HG03066 (cell line): ENCODE results near the gene ZBTB43.
"Not testable (repeated sequence)": the region's sequence is repeated elsewhere in the genome, so short reads cannot be mapped to it uniquely, and the experiment has no call there.

Source experiments
- ATAC-seq: cut with Tn5 transposase; IDR thresholded peaks from one replicate; pipeline ENCODE4 v1.9.1; 2021; ENCODE audit warnings: low read depth; ENCODE audit not compliant: unreplicated experiment

The ZBTB43 gene

DNA sequence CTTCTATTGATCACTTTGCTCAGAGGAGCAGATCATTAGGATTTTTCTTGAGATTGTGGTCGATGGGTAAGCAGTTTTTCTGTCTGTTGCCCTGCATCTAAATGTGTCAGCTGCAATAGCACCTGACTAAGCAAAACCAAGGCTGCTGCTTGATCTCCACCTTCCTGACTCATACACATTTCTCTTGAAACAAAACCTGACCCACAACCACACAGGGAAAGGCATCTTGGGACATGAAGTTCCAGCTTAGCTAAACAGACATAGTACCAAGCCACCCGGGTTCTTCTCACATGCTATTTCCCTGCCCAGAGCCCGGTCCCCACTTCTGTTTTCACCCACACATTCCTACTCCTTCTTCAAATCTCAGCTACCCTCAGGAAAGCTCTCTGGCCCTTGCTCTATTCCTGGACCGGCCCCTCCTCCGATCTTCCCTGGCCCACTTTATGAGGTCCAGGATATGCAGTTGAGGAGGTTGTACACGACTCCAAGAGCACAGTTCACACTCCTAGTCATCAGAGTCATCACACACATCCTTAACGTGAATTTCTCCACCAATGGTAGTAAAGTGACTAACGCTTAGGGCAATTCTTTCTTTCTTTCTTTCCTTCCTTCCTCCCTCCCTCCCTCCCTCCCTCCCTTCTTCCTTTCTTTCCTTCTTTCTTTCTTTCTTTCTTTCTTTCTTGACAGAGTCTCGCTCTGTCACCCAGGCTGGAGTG lies 16.0 kb upstream of the ZBTB43 start:
- ATAC-seq = no peak

DNA sequence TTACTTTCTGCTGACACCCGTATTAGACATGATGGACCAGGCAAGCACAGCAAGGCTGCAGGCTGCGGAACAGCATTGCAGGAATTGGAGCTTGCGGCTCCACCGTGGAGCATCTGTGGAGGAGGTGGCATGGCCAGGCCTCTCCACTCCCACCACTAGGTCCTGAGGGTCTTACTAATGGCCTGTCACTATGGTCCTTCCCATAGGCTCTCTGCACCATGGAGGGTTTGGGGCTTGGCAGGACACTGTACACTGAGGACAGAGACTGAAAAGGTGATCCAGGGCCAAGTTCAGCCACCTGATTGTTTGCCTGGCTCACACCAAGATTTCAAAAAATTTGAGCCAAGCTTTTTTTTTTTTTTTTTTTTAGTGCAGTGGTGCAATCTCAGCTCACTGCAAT lies 14.3 kb upstream of the ZBTB43 start:
- ATAC-seq = no peak

DNA sequence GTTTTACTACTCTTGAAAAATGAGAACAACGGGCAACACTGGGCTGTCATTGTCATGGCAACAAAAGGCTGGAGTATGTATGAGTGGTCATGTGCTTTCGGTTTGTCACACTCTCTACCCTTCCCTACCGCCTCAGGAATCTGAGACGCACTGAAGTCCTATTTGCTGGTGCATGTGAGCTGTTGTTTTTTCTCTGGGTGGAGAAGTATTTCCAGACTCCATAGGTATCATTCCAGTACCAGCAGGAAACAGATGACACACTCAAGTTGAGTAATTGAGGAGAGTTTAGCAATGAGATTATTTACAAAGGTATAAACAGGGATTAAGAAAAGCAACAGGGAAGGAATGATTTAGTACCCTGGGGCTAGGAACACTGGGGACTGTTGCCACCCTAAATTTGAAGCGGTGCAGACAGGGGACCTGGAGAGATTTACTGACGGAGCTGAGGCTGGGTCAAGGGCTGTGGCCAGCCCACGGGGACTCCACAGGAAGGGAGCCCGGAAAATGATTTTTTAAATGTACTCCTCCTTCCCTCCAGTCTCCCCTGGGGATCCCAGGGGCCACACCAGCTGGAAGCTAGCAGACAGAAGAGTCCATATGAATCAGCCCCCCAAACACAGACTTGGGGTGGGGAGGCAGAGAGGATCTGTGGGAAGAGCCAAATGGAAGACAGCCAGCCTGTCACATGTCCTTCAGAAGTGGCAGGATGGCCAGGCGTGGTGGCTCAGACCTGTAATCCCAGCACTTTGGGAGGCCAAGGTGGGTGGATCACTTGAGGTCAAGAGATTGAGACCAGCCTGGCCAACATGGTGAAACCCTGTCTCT lies 13.2 kb upstream of the ZBTB43 start:
- ATAC-seq = no peak

DNA sequence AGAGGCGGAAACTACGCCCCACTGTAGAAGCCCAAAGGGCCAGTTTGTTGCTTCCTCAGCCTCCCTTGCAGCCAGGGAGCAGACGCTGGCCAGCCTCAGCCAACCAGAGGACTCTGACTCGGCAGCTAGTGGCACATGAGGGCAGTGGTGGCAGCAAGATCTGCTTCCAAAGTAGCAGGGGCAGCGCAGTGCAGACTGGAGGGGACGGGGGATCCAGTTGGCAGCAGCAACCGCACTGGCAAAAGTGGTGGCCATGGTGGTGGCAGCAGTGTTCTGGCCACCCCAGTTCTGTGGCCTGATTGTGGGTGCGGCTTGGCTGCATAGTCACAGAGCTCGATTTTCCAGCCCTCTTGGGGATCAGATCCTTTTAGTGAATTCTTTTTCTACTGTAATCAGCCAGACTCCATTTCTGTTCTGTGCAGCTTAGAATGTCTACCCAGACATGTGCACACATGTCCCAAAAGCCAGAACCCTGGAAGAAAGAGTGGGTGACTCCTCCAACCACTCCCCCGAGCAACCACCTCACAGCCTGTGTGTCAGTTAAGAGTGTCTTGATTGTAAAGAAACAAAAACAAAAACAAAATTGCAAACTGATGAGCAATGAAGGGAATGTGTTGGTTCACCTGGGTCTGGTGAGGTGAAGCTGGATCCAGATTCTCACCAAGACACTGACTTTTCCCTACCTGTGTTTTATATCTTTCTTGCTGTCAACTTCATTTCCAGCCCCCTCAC lies 11.0 kb upstream of the ZBTB43 start:
- ATAC-seq = no peak

DNA sequence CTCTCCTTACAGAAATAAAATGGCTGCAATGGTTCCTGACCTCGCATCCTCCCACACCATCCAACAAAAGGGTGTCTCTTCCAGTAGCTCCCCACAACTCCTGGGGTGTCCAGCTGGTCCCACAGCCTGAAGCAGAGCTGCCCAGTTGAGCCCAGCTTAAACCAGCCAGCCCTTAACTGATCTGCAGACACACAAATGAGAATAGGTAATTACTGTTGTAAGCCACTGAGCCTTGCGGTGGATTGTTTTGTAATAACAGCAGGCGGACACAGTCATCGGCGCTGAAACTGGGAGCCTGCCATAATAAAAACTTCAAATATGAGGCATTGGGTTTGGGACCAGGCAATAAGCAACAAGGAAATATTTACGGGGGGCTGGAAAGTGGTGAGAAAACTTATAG lies 10.4 kb upstream of the ZBTB43 start:
- no peak for ATAC-seq

DNA sequence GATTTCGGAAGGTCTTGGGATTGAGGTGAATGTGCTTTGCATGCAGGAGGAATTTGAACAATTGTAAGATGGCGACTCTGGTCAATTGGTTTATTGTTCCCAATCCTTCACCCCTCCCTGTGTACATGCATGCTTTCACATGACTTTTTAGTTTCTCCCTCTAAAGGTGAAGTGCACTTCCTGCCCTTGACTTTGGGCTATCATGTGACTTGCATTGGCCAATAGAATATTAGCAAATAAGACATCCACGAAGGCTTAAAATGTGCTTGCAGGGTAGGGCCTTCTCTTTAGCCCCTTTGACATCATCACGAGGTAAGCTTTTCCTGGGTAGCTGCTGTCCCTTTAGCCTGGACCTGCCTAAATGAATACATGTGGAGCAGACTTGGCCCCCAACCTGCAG lies 8.1 kb upstream of the ZBTB43 start:
- ATAC-seq = no peak

DNA sequence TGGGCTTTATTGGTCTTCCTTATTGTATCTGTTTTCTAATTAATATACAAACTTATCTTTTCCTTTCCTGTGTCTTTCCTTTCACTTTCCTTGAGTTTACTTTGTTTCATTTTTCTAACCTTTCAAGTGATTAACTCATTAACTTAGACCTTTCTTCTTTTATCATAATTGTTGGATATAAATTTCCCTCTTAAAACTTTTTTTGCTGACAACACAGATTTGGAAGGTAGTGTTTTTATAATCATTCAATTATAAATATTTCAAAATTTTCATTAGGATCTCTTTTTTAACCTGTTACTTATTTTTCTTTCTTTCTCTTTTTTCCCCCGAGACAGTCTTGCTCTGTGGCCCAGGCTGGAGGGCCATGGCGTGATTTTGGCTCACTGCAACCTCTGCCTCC lies 6.9 kb upstream of the ZBTB43 start:
- no peak for ATAC-seq

DNA sequence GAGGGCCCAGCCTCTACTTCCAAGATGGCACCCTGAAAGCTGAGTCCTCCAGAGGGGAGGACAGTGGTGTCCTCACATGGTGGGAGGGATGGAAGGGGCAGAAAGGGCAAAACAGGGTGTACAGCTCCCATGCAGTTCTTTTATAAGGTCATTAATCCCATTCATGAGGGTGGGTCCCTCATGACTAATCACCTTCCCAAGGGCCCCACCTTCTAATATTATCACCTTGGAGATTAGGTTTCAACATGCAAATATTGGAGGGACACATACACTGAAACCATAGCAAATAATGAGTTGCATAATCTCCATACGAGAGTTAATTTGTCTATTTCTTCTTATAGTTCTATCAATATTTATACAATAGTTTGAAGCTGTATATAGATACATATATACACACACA lies 5.8 kb upstream of the ZBTB43 start:
- no peak for ATAC-seq

DNA sequence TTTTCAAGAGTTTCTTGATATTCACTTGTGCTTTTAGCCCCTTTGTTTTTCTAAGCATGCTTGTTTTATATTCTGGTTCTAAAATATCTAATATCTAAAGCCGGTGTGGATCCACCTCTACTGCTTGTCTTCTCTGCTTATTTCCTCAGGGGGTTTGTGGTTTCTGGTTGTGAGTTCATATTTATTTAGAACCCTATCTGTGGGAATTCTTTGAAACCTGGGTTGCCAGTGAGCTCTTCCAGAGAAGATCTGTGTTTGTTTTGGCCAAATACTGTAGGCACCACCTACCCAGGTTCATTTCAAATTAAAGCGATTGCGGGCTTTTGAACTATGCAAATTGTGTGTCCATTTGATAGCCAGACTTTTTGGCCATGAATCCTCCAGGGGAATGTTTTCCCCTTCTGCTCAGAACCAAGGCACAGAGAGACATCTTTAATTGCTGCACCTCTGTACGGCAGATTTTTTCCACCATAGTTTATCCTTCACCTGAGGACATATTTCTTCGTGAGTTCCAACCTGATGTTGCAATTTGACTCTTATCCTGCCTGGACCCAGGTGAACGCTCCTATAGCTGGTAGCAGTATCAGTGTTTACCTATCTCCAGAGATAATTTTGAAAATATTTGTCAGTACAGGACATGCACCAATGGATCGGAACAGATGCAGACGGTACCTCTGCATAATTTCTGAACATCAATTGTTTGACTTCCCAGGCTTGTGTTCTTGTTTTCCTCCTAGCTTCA lies 2.4 kb upstream of the ZBTB43 start:
- ATAC-seq = no peak

DNA sequence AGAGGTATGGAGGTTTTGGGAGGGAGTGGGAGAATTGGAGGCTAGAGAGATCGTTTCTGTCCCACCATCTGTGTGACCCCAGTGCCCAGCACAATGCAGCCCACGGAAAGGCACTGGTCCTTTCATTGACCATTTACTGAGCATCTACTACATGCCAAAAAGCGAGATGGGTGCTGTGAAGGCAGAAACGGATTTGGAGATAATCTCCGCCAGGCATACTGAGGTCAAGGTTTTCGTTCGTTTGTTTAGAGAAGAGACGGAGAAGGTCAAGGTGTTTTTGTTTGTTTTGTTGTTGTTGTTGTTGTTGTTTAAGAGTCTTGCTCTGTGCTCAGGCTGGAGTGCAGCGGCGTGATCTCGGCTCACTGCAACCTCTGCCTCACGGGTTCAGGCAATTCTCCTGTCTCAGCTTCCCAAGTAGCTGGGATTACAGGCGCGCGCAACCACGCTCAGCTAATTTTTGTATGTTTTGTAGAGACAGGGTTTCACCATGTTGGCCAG lies 593 bp upstream of the ZBTB43 start:
- no peak for ATAC-seq

DNA sequence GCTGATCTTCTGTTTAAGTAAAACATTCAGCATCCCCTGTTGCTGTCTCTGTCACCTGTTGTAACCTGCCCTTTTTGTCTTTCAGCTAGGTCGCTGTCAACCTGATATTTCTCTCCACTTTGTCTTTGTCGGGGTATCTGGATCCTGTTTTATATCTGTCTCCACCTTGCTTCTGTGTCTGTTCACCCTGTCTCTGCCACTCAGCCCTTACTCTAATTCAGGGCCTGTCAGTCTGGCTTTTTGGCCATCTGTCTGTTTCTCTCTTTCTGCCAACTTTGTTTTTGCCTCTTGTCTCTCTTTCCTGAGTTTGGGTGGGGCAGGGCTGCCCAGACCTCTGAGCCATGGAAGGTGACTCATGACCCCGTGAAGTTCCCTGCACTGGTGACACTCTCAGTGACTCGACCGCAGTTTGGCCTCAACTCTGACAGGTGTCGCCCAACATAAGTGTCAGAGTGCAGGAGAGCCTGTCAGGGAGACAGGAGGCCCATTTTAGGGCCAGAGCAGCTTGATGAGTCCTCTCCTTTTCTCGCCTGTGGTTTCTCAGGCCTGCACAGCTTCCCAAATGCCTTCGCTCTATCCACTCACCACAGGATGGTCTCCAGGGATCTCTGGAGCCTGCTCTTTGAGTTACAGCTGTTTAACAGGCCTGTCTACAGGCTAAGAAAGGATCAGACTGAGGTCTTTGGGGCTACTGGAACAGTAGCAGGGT lies 868 bp downstream of the ZBTB43 start:
- peak; percentile 75 for ATAC-seq

DNA sequence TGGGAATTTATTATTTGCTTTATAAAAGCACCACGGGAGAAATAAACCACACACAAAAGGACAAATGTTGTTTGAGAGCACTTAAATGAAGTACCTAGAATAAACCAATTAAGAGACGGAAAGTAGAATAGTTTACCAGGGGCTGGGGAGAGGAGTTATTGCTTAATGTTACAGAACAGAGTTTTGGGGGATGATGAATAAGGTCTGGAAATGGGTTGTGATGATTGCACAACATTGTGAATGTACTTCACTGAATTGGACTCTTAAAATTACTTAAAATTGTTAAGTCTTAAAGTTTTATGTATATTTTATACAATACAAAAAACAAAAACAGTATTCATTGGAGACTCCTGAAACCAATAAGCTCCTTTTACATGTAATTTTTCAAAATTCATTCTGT lies 1.5 kb downstream of the ZBTB43 start:
- no peak for ATAC-seq

DNA sequence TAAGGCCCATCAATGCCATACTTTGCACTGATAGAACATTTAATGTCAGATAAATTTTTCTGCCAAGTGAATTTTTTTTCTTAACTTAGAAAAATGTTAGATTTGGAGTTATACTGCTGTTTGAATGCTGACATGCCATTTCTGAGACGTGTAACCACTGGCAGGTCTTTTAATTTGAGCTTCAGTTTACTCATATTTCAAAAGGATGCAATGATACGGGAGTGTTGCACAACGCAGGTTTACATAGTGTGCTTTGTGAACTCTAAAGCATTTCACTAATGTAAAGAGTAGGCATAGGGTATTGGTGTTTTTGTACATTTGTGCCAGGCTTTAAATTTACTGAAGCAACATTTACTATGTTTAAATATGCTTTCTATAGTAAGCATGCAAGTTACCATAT lies 4.2 kb downstream of the ZBTB43 start:
- no peak for ATAC-seq

DNA sequence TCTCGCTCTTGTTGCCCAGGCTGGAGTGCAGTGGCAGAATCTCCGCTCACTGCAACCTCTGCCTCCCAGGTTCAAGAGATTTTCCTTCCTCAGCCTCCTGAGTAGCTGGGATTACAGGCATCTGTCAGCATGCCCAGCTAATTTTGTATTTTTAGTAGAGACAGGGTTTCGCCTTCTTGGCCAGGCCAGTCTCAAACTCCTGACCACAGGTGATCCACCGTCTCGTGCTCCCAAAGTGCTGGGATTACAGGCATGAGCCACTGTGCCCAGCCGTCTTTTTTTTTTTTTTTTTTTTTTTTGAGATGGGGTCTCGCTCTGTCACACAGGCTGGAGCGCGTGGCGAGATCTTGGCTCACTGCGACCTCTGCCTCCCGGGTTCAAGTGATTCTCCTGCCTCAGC lies 5.4 kb downstream of the ZBTB43 start:
- ATAC-seq = not testable (repeated sequence)

DNA sequence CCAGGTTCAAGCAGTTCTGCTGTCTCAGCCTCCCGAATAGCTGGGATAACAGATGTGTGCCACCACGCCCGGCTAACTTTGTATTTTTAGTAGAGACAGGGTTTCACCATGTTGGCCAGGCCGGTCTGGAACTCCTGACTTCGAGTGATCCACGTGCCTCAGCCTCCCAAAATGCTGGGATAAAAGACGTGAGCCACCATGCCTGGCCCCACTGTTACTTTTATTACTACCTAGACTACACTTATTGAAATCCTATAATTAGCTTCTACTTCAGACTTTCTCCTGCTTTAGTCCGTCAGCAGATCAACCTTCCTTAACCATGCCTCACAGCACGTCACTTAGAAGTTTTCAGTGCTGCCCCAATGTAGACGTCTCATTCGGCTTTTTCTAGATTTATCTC lies 8.2 kb downstream of the ZBTB43 start:
- no peak for ATAC-seq

DNA sequence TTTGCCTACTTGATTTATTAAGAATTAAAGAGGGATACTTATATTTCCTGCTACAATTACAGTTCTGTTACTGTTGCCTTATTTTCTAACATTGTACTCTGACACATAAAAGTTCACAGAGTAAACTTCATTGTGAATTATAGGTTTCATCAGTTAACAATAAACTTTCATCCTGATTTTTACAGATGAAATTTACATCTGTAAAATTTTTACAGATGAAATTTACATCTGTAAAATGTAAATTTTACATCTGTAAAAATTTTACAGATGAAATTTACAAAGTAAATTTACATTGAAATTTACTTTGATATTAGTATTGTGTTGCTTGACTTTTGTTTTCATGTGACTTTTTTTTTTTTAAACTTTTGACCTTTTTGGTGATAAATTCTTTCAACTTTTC lies 9.3 kb downstream of the ZBTB43 start:
- ATAC-seq = no peak

DNA sequence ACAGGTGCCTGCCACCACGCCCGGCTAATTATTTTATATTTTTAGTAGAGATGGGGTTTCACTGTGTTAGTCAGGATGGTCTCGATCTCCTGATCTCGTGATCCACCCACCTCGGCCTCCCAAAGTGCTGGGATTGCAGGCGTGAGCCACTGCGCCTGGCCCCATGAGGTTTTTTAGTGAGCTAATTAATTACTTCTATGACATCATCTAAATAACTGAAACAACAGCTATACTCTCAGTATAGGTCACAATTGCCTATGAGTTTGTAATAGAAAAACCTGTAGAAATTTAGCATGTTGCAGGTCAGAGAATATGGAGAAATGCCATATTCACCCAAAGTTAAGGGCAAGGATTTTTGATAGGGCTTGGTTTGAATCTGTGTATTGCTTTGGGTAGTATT lies 12.8 kb downstream of the ZBTB43 start:
- ATAC-seq = not testable (repeated sequence)

DNA sequence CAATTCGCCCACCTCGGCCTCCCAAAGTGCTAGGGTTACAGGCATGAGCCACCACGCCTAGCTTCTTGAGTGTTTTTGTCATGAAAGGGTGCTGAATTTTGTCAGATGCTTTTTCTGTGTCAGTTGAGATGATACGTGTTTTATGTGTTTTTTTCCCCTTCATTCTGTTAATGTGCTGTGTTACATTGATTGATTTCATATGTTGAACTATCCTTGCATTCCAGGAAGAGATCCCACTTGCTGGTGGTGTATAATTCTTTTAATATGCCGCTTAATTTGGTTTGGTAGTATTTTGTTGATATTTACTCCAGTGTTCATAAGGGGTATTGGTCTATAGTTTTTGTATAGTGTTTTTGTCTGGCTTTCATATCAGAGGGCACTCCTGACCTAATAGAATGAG lies 13.6 kb downstream of the ZBTB43 start:
- ATAC-seq = no peak

DNA sequence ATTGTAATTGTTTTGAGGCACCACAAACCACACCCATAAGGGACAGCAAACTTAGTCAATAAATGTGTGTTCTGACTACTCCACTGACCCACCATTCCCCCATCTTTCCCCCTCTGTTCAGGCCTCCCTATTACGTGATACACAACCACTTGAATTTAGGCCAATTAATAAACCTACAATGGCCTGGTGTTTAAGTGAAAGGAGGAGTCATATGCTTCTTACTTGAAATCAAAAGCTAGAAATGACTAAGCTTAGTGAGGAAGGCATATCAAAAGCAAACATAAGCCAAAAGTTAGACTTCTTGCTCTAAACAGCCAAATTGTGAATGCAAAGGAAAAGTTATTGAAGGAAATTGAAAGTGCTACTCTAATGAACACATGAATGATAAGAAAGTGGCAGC lies 14.6 kb downstream of the ZBTB43 start:
- no peak for ATAC-seq

DNA sequence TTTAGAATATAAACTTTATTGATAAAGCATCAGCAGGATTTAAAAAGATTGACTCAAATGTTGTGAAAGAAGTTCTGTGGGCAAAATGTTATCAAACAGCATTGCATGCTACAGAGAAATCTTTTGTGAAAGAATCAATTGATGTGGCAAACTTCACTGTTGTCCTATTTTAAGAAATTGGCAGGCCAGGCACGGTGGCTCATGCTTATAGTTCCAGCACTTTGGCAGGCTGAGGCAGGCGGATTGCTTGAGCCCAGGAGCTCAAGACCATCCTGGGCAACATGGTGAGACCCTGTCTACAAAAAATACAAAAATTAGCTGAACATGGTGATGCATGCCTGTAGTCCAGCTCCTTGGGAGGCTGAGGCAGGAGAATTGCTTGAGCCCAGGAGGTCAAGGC lies 17.4 kb downstream of the ZBTB43 start:
- ATAC-seq = no peak
